HEK293T (cell line): ENCODE results near the gene FHAD1.
"Not testable (repeated sequence)": the region's sequence is repeated elsewhere in the genome, so short reads cannot be mapped to it uniquely, and the experiment has no call there.

ENCODE experiments used
- CTCF ChIA-PET: fragments of 350-600 bp; formaldehyde crosslinking; extraction: SDS; loops from one replicate; lab custom pipeline; 2021; ENCODE audit warnings: antibody characterized with exemption, inconsistent platforms; lab: Yijun Ruan, JAX
- POLR2A ChIA-PET: fragments of 350-600 bp; formaldehyde crosslinking; extraction: SDS; loops from one replicate; lab custom pipeline; 2020; ENCODE audit warnings: antibody characterized with exemption, inconsistent platforms; lab: Yijun Ruan, JAX
- DNase-seq: peaks from one replicate; pipeline ENCODE4 v3.0.0; 2012; ENCODE audit warnings: mixed read lengths; ENCODE audit errors: extremely low spot score
- ARNT ChIP-seq: fragments of 450-650 bp; IDR thresholded peaks from 2 replicates; pipeline ENCODE4 v1.6.1; 2017; ENCODE audit warnings: mild to moderate bottlenecking
- BHLHE40 ChIP-seq: fragments of 450-650 bp; IDR thresholded peaks from 2 replicates; pipeline ENCODE4 v1.6.1; 2016; ENCODE audit warnings: mild to moderate bottlenecking, moderate library complexity, borderline replicate concordance
- CTBP1 ChIP-seq: fragments of 450-650 bp; IDR thresholded peaks from 2 replicates; pipeline ENCODE4 v1.6.1; 2016; ENCODE audit warnings: borderline replicate concordance
- ELF4 ChIP-seq: fragments of 450-650 bp; IDR thresholded peaks from 2 replicates; pipeline ENCODE4 v1.6.1; 2017; ENCODE audit warnings: antibody characterized with exemption
- FOXA1 ChIP-seq: fragments of 450-650 bp; IDR thresholded peaks from 2 replicates; pipeline ENCODE4 v1.6.1; 2016; ENCODE audit warnings: mild to moderate bottlenecking
- FOXK2 ChIP-seq: fragments of 450-650 bp; IDR thresholded peaks from 2 replicates; pipeline ENCODE4 v1.6.1; 2016; ENCODE audit warnings: mild to moderate bottlenecking
- FOXM1 ChIP-seq: fragments of 450-650 bp; IDR thresholded peaks from 2 replicates; pipeline ENCODE4 v1.6.1; 2017; ENCODE audit warnings: mild to moderate bottlenecking, borderline replicate concordance
- HDGF ChIP-seq: fragments of 450-650 bp; IDR thresholded peaks from 2 replicates; pipeline ENCODE4 v1.6.1; 2017; ENCODE audit warnings: antibody characterized with exemption, borderline replicate concordance
- L3MBTL2 ChIP-seq: fragments of 450-650 bp; conservative IDR thresholded peaks from 2 replicates; pipeline ENCODE4 v1.6.1; 2016; ENCODE audit warnings: mild to moderate bottlenecking
- LEF1 ChIP-seq: fragments of 450-650 bp; IDR thresholded peaks from 2 replicates; pipeline ENCODE4 v1.6.1; 2017; ENCODE audit warnings: mild to moderate bottlenecking, borderline replicate concordance
- NFRKB ChIP-seq: fragments of 450-650 bp; IDR thresholded peaks from 2 replicates; pipeline ENCODE4 v1.6.1; 2016; ENCODE audit warnings: mild to moderate bottlenecking, moderate library complexity
- SP1 ChIP-seq: fragments of 450-650 bp; IDR thresholded peaks from 2 replicates; pipeline ENCODE4 v1.6.1; 2017
- TARDBP ChIP-seq: fragments of 450-650 bp; IDR thresholded peaks from 2 replicates; pipeline ENCODE4 v1.6.1; 2016
- ZNF384 ChIP-seq: fragments of 450-650 bp; IDR thresholded peaks from 2 replicates; pipeline ENCODE4 v1.6.1; 2016
- TF ChIP-seq, protein P1 (sequence below): fragments of 450-650 bp; IDR thresholded peaks from 2 replicates; pipeline ENCODE4 v1.6.1; 2016

FHAD1 gene

DNA sequence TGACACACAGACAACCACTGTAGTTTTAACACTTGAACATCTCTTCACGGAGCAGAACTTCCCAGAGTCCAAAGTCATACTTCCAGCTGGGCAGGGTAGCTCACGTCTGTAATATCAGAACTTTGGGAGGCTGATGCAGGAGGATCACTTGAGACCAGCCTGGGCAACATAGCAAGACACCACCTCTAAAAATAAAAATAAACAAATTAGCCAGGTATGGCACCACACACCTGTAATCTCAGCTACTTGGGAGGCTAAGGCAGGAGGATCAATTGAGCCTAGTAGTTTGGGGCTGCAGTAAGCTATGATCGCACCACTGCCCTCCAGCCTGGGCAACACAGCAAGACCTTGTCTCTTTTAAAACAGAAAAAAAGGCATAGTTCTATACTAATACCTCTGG, 138.4 kb downstream of the FHAD1 start:
- DNase-seq = no peak
- TF ChIP-seq FOXM1 = no peak
- TF ChIP-seq L3MBTL2 = no peak
- TF ChIP-seq ELF4 = no peak
- no peak for TF ChIP-seq FOXK2
- TF ChIP-seq HDGF = no peak
- no peak for TF ChIP-seq TARDBP
- no peak for TF ChIP-seq FOXA1
- TF ChIP-seq ZNF384 = no peak
- TF ChIP-seq, protein P1, sequence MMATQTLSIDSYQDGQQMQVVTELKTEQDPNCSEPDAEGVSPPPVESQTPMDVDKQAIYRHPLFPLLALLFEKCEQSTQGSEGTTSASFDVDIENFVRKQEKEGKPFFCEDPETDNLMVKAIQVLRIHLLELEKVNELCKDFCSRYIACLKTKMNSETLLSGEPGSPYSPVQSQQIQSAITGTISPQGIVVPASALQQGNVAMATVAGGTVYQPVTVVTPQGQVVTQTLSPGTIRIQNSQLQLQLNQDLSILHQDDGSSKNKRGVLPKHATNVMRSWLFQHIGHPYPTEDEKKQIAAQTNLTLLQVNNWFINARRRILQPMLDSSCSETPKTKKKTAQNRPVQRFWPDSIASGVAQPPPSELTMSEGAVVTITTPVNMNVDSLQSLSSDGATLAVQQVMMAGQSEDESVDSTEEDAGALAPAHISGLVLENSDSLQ = no peak
- ChIA-PET CTCF (interaction anchor here (0.9 kb wide), 1 partner anchor 47 kb away, joined by 3 read pairs; no protein-coding TSS in a partner anchor), POLR2A (no interaction called here)

DNA sequence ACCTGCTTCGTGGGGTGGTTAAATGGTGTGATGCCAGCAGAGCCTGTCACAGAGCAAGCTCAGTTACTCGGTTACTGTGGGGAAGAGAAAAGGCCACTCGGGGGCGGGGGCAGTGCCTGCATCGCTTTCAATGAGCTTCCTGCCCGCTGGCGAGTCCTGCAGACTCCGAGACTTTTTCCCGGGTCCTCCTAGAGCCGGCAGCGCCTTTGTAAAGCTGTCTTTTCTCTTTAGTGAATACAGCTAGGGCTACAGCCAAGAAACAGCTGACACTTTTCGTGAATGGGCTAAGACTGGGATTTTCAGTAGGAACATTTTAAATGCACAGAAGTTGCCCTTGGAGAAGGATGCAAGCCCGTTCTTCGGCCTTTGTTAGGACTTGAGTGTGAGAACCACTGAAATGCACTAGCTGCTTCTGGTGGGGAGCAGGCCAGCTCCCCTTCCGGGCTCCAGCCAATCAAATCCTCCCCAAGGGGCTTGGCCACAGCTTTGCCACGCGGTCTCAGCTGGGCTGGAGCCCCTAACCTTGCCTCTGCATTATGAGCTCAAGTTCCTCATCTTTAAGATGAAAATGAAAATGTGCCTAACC, 139.2 kb downstream of the FHAD1 start:
- no peak for DNase-seq
- ChIA-PET CTCF (interaction anchor here (0.9 kb wide), 1 partner anchor 46 kb away, joined by 3 read pairs; no protein-coding TSS in a partner anchor), POLR2A (no interaction called here)
- TF ChIP-seq ELF4 (no peak), CTBP1 (no peak), ZNF384 (no peak), TARDBP (no peak), L3MBTL2 (no peak), LEF1 (no peak)

DNA sequence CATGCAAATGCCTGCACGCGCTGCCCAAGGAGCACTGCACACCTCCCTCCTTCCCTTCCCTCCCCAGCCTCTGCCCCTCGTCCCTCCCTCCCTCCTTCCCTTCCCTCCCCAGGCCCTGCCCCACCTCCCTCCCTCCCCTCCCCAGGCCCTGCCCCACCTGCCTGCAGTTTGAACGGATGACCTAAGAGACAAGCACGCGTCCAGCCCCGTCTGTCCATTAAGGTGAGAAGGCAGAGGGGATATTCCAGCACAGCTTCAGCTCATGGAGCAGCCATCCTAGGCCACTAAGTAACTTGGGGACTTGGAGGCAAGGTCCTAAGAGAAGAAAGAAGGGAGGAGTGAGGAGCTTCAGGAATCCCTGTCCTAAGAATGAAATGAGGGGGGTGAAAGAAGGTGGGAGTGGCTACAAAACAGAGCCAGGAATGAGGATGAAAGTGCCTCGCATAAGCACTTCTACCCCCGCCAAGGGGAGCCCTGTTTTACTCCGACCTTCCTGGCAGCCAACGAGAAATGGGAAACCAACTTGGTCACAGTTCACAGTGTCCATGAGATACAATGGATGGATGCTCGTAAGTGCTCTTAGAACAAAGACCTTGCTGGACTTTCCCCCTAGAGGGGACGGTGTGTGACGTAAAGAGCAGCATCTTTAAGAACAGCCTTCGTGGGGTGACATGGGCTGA, 141.3 kb downstream of the FHAD1 start:
- ChIA-PET POLR2A (interaction anchor here (0.6 kb wide), 1 partner anchor 304 kb away, joined by 3 read pairs; no protein-coding TSS in a partner anchor), CTCF (no interaction called here)
- TF ChIP-seq FOXK2 (no peak), ELF4 (no peak), BHLHE40 (no peak), ZNF384 (no peak), NFRKB (no peak), L3MBTL2 (no peak)
- DNase-seq = no peak

DNA sequence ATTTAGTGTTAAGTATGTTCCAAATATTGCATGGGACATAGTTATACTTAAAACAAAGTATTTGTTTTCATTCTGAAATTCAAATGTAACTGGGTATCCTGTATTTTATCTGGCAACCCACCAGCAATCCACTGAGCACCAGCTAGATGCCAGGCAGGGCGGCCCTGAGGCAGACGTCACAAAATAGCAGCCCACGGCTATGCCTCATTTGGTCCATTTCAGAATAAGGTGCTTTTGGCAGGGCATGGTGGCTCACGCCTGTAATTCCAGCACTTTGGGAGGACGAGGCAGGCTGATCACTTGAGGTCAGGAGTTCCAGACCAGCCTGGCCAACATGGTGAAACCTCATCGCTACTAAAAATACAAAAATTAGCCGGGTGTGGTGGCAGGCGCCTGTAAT, 142.8 kb downstream of the FHAD1 start:
- CTCF ChIA-PET, POLR2A ChIA-PET, DNase-seq: not testable (repeated sequence)

DNA sequence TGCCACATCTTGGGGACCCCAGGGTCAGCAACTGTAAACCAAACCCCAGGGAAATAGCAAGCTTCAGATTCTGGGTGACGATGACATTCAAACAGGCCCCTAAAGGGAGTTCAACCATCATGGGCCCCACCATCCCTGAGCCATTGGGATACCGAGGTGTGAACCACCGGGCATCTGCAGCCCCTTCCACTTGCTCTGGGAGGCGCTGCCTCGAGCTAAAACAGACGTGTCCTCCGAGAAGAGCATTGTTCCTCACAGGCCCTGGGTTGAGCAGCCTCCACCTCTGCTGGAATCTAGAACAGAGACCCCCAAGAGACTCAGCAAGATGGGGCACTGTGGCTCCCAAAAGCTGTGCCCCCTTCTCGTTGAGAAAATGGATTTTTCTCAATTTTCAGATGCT, 143.6 kb downstream of the FHAD1 start:
- POLR2A ChIA-PET = no interaction called here

DNA sequence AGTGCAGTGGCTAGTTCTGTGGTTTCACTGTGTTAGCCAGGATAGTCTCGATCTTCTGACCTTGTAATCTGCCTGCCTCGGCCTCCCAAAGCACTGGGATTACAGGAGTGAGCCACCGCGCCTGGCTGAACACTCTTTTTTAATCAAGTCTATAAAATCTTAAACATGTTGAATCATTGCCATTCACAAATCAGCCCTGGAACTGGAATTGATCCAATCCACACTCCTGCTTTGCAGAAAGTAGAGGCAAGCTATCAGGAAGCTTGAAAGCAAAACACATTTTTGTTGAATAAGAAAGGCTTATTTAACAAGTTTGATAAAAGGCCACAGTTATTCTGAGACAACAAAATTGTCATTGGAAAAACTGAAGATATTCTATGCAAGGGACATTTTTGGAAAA, 144.3 kb downstream of the FHAD1 start:
- CTCF ChIA-PET = interaction anchor here (0.7 kb wide), 1 partner anchor 11 kb away, joined by 3 read pairs; no protein-coding TSS in a partner anchor
- POLR2A ChIA-PET = no interaction called here

More for the DNA sequence above, 143.6 kb downstream of the FHAD1 start:
- CTCF ChIA-PET = interaction anchor here (0.7 kb wide), 1 partner anchor 12 kb away, joined by 3 read pairs; no protein-coding TSS in a partner anchor
- TF ChIP-seq NFRKB (no peak), FOXK2 (no peak), SP1 (no peak), ELF4 (no peak), ARNT (no peak), LEF1 (no peak), HDGF (no peak)
- TF ChIP-seq, protein P1 = no peak
- DNase-seq = no peak

DNA sequence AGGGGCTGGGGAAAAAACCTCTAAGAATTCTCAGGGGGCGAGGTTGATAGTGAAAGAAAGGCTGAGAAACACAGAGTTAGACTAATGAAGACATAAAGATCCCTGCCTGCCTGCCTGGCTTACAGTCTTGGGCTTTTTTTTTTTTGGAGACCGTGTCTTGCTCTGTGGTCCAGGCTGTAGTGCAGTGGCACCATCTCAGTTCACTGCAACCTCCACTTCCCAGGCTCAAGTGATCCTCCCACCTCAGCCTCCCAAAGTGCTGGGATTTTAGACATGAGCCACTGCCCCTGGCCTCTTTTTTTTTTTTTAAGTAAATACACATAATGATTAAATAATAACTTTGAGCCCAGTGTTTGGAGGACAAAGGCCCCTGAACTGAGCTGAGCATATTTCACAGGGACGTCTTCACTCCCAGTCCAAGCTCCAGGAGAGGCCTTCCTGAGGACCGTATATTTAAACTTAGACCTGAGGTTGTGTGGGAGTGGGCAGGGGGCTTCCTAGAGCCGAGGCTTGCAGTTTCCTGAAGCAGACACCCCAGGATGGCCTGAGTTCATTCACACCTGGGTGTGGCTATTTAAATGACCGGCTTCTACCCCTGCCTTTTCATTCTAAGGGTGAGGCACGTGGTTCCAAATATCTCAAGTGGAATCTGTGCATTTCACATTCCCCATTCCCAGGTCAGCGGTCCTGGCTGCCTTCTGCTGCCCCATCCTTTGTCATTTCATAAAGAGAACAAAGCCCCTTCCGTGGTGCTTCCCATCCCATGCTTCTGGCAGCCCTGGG, 146.6 kb downstream of the FHAD1 start:
- TF ChIP-seq L3MBTL2 (no peak), SP1 (no peak), ARNT (no peak), FOXK2 (no peak)
- ChIA-PET CTCF (no interaction called here), POLR2A (no interaction called here)
- DNase-seq = no peak

More for the DNA sequence above, 144.3 kb downstream of the FHAD1 start:
- no peak for DNase-seq
- TF ChIP-seq ARNT (no peak), ELF4 (no peak), FOXA1 (no peak)
- TF ChIP-seq, protein P1 = no peak
